GM18517 (cell line): ENCODE measurements around the gene FAM9C.

Experiments used
- ATAC-seq: cut with Tn5 transposase; IDR thresholded peaks from one replicate; pipeline ENCODE4 v1.9.1; 2021; ENCODE audit warnings: mild to moderate bottlenecking, moderate library complexity; ENCODE audit not compliant: unreplicated experiment

FAM9C gene

GRCh38 chrX:12986164-12986779 is 58.1 kb downstream of the FAM9C start:
- ATAC-seq = peak; percentile 51
